Renal pelvis (tissue), 4 donors: ENCODE data around the gene GFY. TPM values are rescaled to one million over a fixed set of nuclear protein-coding genes. Genes with fewer than 3 reads are reported as not detected.
"Not testable (repeated sequence)": the region's sequence is repeated elsewhere in the genome, so short reads cannot be mapped to it uniquely, and the experiment has no call there.

Source experiments
- DNase-seq: peaks from one replicate; pipeline ENCODE4 v3.0.0-alpha.2; 2013
- polyA plus RNA-seq, 3 donors: library from polyadenylated mRNA; unstranded; fragments of 120-200 nt; gene quantifications; one replicate each; pipeline ENCODE4 v1.2.1, GENCODE V29; 2013; ENCODE audit not compliant: insufficient read length in 3 of 3

GFY gene
- polyA plus RNA-seq, 3 donors: not detected

DNA sequence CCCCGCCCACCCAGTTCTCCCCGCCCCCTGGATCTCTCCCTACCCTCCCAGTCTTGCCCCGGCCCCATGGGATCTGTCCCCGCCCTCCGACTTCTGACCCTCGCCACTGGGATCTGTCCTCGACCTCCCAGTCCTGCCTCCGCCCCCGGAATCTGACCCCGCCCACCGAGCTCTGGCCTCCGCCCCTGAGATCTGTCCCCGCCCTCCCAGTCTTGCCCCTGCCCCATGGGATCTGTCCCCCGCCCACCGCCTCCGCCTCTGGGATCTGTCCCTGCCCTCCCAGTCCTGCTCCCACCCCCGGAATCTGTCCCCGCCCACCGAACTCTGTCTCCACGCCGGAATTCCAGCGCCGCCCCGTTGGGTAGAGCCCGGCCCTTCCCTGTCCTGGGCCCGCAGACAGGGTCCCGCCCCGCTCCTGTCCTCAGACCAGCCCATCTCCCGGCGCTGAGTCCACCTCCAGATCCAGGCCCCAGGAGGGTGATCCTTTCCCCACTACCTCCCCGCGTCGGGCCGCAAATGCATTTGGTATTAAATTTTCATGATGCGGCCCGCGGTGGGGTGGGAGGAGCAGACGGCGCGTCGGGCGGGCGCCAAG lies 17.7 kb downstream of the GFY start:
- peak; percentile 81 for DNase-seq

DNA sequence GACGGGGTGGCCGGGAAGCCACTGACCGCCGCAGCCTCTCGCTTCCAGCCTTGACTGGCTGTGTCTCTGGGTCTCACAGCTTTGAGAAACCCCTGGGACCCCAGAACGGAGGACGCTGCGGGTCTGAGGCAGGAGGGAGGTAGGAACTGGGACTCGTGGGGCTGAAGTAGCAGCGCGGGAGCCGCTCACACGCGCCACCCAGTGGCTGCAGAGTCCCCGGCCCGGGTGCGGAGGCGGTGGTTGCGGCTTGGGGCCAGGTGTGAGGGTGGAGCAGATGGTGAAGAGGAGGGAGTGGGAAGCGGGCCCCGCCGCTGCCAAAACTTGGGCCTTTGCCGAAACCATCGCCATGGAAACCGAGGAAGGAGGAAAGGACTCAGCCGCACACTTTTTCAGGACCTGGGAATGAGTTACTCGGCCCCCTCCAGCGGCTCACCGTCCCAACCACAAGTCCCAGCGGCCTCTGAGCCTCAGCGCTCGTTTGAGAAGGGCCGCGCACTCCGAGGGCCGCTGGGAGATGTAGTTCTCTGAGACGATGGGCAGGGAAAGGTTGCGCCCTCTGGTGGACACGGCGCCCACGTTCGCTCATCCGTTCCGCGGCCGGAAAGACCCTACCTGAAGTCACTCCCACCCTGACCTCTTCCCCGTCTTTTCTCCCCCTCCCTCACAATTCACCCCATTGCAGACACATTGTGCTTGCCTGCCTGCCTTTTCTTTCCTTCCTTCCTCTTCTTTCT lies 18.3 kb downstream of the GFY start:
- peak; percentile 94 for DNase-seq

DNA sequence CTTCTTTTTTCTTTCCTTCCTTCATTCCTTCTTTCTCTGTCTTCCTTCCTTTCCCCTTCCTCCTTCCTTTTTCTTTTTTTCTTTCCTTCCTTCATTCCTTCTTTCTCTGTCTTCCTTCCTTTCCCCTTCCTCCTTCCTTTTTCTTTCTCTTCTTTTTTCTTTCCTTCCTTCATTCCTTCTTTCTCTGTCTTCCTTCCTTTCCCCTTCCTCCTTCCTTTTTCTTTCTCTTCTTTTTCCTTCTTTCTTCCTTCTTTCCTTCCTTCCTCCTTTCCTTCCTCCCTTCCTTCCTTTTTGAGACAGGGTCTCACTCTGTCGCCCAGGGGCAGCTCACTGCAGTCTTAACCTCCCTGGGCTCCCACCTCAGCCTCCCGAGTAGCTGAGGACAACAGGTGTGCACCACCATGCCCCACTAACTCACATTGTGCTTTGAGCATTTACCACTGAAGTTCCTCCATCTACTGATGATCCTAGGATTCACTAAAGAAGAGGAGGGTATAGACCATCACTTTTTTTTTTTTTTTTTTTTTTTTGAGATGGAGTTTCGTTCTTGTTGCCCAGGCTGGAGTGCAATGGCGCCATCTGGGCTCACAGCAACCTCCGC lies 19.0 kb downstream of the GFY start:
- DNase-seq: not testable (repeated sequence)

DNA sequence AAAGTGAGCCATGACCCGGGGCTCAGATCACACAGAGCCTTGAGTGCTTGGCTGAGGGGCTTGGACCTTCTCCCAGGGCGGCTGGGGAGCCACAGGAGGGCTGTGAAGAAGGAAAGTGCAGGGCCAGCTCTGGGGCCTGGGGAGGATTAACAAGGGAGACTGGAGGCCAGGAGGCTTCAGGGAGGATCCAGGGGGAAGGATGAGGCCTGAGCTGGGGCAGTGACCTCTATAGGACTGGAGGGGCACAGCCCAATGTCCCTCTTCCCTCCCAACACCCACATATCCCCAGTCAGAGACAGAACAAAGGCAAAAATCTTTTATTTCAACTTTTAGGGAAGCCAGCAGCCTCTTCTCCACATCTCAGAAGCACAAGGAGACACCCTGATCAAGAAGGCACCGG lies 20.8 kb downstream of the GFY start:
- DNase-seq: no peak

DNA sequence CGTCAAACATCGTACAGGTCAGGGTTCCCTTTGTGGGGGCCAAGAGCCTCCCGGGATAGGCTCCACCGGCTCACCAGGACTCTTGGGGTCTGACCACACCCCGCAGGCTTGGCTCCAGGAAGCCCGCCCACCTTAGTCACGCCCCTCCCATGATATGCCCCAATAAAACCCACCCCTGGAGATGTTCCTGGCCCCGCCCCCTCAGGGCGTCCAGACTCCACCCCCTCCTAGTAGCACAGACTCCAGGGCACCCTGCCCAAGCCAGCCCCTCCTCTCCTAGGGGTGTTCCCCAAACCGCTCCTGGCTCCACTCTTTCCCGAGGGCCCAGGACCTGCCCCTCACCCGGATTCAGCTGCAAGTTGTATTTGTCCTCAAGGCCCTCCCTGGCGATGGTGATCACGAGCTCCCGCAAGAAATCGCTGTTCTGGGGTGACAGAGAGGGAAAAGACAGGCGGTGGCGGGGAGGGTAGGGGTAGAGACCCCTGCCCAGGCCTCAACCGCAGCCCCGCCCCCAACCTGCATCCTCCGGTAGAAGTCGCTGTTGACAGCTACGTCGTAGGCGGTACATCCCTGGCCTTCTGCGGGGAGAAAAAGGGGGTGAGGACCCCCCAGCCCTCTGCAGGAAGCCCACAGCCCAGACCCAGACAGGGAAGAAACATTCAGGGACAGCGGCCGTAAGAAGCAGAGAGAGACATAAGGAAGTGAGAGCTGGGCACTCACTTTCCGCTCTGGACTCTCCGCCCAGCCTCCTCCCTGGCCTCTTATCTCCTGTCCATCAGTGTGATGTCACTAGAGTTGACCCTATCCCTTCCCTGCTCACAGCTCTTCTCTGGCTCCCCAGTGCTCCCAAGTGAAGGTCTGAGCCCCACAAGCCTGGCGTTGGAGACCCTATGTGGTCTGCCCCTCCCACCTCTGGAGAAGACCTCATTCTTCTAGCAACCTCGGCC lies 22.6 kb downstream of the GFY start:
- no peak for DNase-seq

DNA sequence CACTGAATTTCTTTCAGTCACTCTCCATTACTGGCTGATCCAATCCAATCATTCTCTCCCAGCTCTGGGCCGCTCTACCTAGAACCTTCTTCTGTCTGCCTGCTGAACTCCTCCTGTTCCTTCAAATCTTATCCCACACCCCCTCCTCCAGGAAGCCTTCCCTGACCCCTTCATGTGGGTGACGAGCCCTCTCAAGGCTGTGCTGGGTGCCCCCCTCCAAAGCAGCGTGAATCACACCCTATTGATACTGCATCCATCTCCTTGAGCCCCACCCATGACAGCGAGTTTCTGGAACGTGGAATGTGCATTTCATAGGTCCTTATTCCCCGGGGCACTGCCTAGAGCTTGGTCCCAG lies 23.2 kb downstream of the GFY start:
- DNase-seq: no peak

DNA sequence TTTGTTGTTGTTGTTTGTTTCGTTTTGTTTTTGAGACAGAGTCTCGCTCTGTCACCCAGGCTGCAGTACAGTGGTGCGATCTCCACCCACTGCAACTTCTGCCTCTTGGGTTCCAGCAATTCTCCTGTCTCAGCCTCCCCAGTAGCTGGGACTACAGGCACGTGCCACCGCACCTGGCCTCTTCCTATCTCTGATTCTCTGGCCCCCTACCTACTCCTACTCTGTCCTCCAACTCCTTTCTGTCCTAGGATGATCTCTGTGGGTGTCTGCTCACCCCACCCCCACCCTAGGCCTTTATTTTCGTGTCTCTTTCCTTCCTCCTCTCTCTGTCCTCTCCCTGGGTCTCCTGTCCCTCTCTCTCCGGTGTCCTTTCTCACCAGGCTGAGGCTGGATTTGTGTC lies 25.2 kb downstream of the GFY start:
- DNase-seq: no peak

DNA sequence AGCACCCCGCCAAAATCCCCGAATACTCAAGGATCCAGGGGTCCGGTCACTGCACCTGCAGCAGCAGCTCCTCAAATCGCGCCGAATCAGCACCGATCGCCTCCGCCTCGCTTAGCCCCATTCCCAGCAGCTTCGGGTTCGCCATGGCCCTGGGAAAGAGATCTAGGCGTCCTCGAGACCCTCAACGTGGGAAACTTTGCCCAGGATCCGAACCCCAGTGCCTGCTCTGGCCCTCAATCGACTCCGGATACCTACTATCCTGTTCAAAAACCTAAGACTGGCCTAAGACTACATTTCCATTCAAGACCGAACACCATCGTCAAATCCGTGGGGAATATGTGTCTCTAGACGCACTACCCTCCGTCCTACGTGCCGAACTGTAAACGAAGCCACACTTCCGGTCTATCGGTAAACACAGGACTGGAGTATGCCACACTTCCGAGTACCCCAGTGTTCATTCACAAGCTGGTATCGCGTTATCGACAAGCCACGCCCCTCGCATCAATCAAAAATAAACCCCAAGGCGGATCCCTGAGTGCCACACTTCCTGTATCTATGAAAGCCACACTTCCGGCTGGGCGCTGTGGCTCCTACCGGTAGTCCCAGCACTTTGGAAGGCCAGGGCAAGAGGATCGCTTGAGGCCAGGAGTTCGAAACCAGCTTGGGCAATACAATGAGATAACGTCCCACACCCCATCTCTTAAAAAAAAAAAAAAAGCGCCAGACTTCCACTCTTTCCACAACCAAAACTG lies 26.4 kb downstream of the GFY start, which contains the start of gene PIH1D1:
Gene PIH1D1, minus strand, starts transcription at position 385 of the 752 bp plus-strand sequence. Its CDS starts 240 bp downstream, at position 145.
- peak; percentile 100 for DNase-seq

DNA sequence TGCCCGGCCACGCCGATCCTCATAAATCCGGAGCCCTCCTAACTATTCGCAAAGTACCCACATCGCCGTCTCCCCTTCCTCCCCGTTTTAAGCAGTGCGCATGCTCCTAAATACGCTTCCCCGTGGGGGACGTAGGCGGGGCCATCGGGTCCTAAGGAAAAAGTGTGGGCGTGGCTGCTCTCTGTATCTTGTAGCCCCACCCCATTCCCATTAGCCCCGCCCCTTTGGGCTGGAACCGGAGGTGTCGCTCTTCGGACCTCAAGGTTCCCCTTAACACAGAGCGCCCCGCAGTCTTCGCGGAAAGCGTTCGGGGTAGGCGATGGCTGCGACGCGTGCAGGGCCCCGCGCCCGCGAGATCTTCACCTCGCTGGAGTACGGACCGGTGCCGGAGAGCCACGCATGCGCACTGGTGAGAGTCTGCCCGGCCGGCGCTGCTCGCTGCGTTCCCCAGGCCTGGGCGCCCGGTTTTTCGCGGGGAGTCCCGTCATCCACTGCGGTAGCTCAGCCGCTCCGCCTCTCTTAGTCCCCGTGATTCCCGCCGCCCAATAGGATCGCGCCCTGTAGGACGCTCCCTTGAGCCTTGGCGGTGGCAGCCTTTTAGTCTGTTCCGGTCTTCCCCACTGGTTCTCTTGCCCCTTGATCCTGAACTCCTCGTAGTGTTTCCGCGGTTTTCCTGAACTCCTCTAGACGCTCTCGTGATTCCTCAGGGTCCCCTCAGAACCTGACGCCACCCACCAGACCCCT lies 28.0 kb downstream of the GFY start, which contains the start of gene ALDH16A1:
Gene ALDH16A1, plus strand, starts transcription at position 213 of the 744 bp plus-strand sequence. Its CDS starts 107 bp downstream, at position 320.
- DNase-seq: peak; percentile 98

DNA sequence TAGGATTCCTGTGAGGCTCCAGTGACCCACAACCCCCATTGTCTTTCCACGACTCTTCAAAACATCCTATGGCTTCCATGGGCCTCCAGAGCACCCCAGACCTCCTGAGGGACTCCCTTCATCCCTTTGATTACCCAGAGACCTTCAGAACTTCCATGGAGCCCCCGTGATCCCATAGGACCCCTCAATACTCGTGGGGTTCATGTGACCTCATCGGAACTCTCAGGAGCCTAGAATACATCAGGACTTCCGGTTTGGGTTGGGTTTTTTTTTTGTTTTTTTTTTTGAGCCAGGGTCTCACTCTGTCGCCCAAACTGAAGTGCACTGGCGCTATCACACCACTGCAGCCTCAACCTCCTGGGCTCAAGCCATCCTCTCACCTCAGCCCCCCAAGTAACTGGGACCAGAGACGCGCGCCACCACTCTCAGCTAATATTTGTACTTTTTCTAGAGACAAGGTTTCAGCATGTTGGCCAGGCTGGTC lies 28.6 kb downstream of the GFY start:
- DNase-seq: no peak

DNA sequence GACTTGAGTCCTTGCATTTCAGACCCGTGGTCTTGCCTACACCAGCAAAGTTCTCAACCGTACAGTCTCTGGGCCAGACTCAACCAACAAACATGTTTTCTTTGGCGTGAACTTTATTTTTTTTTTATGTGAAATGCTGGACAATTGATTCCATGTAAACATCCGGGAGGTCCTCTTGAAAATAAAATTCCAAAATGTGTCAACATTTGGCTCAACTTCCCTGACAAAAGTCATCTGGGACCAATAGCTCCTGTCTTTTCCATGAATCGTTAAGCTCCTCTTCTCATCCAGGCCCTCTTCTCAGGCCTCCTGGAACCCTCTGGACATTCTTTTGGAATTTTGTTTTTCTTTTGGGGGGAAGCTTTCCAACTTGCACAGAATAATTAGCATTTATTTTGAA lies 30.6 kb downstream of the GFY start:
- DNase-seq: no peak

DNA sequence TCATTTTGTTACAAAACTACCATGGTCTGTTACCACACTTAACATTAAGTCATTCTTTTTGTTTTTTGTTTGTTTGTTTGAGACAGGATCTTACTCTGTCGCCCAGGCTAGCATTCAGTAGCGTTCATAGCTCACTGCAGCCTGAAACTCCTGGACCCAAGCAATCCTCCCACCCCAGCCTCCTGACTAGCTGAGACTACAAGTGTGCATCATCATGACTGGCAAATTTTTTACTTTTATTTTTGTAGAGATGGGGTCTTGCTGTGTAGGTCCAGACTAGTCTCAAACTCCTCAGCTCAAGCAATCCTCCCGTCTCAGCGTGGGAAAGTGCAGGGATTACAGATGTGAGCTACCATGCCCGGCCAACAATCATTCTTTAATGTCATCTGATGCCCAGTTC lies 31.1 kb downstream of the GFY start:
- DNase-seq: no peak

DNA sequence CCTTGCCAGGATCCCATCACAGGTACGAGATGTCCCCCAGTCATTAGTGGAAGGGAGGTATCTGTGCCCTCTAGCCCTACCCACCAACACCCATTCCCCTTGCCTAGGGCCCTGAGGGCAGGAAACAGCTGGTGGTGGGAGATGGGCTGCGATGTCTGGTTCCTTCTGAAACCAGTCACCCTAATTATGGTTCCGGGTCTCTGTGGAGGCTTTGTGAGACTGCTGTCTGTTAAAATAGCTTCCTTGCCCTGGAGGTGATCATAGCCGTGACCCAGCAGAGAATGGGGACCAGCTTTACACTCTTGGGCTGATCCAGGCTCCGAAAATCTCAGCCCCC lies 33.3 kb downstream of the GFY start:
- no peak for DNase-seq

DNA sequence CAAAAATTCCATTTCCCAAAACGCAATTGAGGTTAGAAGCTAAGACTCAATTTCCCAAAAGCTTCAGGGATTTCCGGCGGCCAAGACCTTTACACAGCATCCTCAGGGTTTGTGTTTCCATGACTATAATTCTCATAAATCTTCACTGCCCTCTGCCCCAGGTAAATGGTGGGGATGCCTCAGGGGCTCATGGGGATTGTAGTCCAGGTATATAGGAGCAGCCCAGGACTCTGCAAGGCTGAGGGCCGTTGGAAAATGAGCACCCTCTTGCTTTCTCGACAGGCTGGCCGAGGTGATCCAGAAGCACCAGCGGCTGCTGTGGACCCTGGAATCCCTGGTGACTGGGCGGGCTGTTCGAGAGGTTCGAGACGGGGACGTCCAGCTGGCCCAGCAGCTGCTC lies 34.2 kb downstream of the GFY start:
- no peak for DNase-seq

DNA sequence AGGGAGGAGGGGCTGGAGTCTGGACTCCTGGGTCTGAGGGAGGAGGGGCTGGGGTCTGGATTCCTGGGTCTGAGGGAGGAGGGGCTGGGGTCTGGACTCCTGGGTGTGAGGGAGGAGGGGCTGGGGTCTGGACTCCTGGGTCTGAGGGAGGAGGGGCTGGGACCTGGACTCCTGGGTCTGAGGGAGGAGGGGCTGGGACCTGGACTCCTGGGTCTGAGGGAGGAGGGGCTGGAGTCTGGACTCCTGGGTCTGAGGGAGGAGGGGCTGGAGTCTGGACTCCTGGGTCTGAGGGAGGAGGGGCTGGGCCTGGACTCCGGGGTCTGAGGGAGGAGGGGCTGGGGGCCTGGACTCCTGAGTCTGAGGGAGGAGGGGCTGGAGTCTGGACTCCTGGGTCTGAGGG lies 35.9 kb downstream of the GFY start:
- DNase-seq: not testable (repeated sequence)

DNA sequence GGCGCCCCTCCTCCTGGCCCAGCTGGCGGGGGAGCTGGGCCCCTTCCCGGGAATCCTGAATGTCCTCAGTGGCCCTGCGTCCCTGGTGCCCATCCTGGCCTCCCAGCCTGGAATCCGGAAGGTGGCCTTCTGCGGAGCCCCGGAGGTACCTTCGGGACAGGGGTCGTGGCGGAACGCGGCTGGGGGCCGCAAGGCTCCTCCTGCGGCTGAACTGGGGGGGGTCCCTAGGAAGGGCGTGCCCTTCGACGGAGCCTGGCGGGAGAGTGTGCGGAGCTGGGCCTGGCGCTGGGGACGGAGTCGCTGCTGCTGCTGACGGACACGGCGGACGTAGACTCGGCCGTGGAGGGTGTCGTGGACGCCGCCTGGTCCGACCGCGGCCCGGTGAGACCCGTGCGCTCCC lies 36.5 kb downstream of the GFY start:
- no peak for DNase-seq

DNA sequence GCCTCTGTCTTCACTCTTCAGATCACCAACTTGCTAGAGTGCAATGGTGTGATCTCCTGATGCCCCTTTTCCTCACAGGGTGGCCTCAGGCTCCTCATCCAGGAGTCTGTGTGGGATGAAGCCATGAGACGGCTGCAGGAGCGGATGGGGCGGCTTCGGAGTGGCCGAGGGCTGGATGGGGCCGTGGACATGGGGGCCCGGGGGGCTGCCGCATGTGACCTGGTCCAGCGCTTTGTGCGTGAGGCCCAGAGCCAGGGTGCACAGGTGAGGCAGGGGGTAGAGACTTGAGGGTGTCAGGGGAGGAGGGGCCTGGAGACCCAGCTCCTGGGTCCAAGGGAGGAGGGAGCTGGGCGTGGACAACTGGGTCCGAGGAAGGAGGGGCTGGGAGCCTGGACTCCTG lies 37.3 kb downstream of the GFY start:
- DNase-seq: no peak

DNA sequence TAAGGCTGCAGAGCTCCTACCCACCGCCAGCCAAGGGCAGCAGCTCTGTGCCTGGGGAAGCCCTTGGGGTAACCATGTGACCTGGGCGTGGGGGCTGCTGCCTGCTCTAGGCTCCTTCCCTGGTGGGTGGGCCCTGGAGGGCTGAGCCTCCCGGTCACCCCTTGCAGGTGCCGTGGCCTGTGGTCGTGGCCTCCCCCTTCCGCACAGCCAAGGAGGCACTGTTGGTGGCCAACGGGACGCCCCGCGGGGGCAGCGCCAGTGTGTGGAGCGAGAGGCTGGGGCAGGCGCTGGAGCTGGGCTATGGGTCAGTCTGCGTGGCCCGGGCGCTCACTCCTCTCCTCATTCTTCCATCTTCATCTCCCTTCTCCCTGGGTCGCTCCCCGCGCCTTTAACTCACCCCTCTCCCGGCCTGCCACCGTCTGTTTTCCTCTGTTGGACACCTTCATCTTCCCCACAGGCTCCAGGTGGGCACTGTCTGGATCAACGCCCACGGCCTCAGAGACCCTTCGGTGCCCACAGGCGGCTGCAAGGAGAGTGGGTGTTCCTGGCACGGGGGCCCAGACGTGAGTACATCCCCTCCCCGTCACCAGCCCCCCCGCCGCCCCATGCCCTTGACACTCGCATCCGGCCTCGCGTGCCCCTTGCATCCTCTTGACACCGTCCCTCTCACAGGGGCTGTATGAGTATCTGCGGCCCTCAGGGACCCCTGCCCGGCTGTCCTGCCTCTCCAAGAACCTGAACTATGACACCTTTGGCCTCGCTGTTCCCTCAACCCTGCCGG lies 39.0 kb downstream of the GFY start:
- no peak for DNase-seq

DNA sequence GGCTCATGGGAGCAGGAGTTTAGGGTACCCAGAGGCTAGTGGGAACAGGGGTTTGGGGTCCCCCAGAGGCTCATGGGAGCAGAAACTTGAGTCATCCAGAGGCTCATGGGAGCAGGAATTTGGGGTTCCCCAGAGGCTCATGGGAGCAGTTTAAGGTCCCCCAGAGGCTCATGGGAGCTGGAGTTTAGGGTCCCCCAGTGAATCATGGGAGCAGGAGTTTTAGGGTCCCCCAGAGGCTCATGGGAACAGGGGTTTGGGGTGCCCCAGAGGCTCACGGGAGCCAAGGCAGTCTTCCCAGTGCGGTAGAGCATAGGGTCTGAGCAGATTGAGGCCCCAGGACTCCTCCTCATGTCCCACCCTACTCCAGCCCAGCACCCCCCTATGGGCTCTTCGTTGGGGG lies 40.2 kb downstream of the GFY start:
- no peak for DNase-seq

DNA sequence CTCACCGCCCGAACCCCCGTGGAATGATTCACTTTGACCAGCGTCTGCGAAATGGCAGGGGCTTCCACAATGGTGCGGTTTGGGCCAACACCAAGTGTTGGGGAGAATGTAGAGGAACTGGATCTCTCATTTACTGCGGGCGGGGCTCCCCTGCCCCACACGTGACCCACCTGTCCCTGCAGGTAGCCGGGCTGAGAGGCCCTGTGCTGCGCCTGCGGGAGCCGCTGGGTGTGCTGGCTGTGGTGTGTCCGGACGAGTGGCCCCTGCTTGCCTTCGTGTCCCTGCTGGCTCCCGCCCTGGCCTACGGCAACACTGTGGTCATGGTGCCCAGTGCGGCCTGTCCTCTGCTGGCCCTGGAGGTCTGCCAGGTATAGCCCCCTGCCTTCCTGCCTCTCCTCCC lies 43.0 kb downstream of the GFY start:
- DNase-seq: no peak
